NCI-H2081 (cell line): Measurements from ENCODE around the gene C21orf91.
"Not testable (repeated sequence)": the region's sequence is repeated elsewhere in the genome, so short reads cannot be mapped to it uniquely, and the experiment has no call there.

Experiments used
- DNase-seq, 2 experiments: peaks; one replicate each; lab custom pipeline; 2025; lab: John Stamatoyannopoulos, UW

C21orf91 gene

GRCh38 chr21:17777072-17777765 lies 41.9 kb downstream of the C21orf91 start:
- DNase-seq = no peak

- DNase-seq = no peak
These were observed 43.6 kb downstream of the C21orf91 start for GRCh38 chr21:17775431-17776126.

GRCh38 chr21:17775021-17775420 lies 44.1 kb downstream of the C21orf91 start:
- DNase-seq = not testable (repeated sequence)

- DNase-seq = no peak
These were observed 49.7 kb downstream of the C21orf91 start for GRCh38 chr21:17769447-17769845.

- no peak for DNase-seq
These were observed 50.2 kb downstream of the C21orf91 start for GRCh38 chr21:17768840-17769446.

GRCh38 chr21:17765207-17765606 lies 53.9 kb downstream of the C21orf91 start:
- DNase-seq = no peak

- DNase-seq = no peak
These were observed 55.7 kb downstream of the C21orf91 start for GRCh38 chr21:17763288-17764037.

- no peak for DNase-seq
These were observed 59.5 kb downstream of the C21orf91 start for GRCh38 chr21:17759511-17760178.

- no peak for DNase-seq
These were observed 60.5 kb downstream of the C21orf91 start for GRCh38 chr21:17758683-17759082.

GRCh38 chr21:17757671-17758070 lies 61.5 kb downstream of the C21orf91 start:
- DNase-seq = no peak

- DNase-seq = no peak
These were observed 65.4 kb downstream of the C21orf91 start for GRCh38 chr21:17753736-17754135.

GRCh38 chr21:17752171-17752570 lies 67.0 kb downstream of the C21orf91 start:
- DNase-seq = no peak

- no peak for DNase-seq
These were observed 72.2 kb downstream of the C21orf91 start for GRCh38 chr21:17746920-17747319.

- no peak for DNase-seq
These were observed 74.1 kb downstream of the C21orf91 start for GRCh38 chr21:17745086-17745485.

- DNase-seq = no peak
These were observed 76.1 kb downstream of the C21orf91 start for GRCh38 chr21:17742940-17743592.

GRCh38 chr21:17742181-17742580 lies 77.0 kb downstream of the C21orf91 start:
- no peak for DNase-seq
